K562 (cell line): ENCODE results near the gene RBM20. TPM values are rescaled to one million over a fixed set of nuclear protein-coding genes. Genes with fewer than 3 reads are reported as not detected.

ENCODE experiments used
- ATAC-seq: fragments of 200-7000 bp; cut with Tn5 transposase; 3 replicates; pipeline ENCODE4 v1.9.1; 2020; ENCODE audit warnings: moderate library complexity
- BruUV-seq: library from RNA; stranded (reverse); fragments of 400-500 nt; replicated peaks from 2 replicates; lab custom pipeline; 2021; lab: Mats Ljungman, UMichigan
- CTCF ChIA-PET: fragments of 300-600 bp; formaldehyde crosslinking; extraction: SDS; loops from one replicate; lab custom pipeline; 2021; ENCODE audit warnings: low intra/inter-chr PET ratio; lab: Yijun Ruan, JAX
- POLR2A ChIA-PET: fragments of 300-600, 350-650 bp; sonication (Branson Sonifier 250); formaldehyde crosslinking; extraction: SDS; loops from one replicate; lab custom pipeline; 2021; ENCODE audit warnings: antibody characterized with exemption, inconsistent platforms; lab: Yijun Ruan, JAX
- DNase-seq, 4 experiments: peaks; one replicate each; pipeline versions ENCODE4 v3.0.0 to v3.0.0-alpha.2; 2011 to 2018; ENCODE audit warnings: low spot score in 3 of 4, mixed read lengths in 3 of 4; ENCODE audit errors: extremely low read depth in 1 of 4
- FAIRE-seq: peaks from 2 replicates; lab custom pipeline; 2011; peaks lifted over from hg19 to GRCh38; lab: Jason Lieb, UNC
- H2AFZ ChIP-seq: 2 replicates; pipeline ENCODE4 v1.6.0; 2011; ENCODE audit warnings: low read depth, low read length, control low read depth, inconsistent platforms
- H3K27ac ChIP-seq: fragments of 200-600 bp; 3 replicates; pipeline ENCODE4 v1.8.0; 2011; ENCODE audit warnings: low read depth, mild to moderate bottlenecking, control low read depth, inconsistent platforms, low read length, moderate library complexity, mixed read lengths; ENCODE audit errors: extremely low read depth
- H3K27me3 ChIP-seq, 2 experiments: fragments of 300-600 bp in 1 of 2; 2 replicates in 1 of 2; 3 replicates in 1 of 2; pipeline versions ENCODE4 v1.6.0 to v1.8.0; 2011; ENCODE audit warnings: inconsistent platforms in 2 of 2, low read length in 2 of 2, mild to moderate bottlenecking in 1 of 2, mixed read lengths in 1 of 2, moderate library complexity in 1 of 2; ENCODE audit not compliant: control insufficient read depth in 2 of 2, insufficient read depth in 2 of 2
- H3K36me3 ChIP-seq: fragments of 300-600 bp; 3 replicates; pipeline ENCODE4 v1.8.0; 2011; ENCODE audit warnings: mild to moderate bottlenecking, low read length, inconsistent platforms; ENCODE audit not compliant: control insufficient read depth, insufficient read depth
- H3K4me1 ChIP-seq, 2 experiments: fragments of 200-600 bp in 1 of 2; replicated peaks in 1 of 2; 2 replicates in 1 of 2; 3 replicates in 1 of 2; pipeline versions ENCODE4 v1.5.1 to v1.8.0; 2011; ENCODE audit warnings: inconsistent platforms in 2 of 2, low read length in 2 of 2, mild to moderate bottlenecking in 1 of 2, mixed read lengths in 1 of 2, moderate library complexity in 1 of 2; ENCODE audit not compliant: control insufficient read depth in 2 of 2, insufficient read depth in 2 of 2
- H3K4me2 ChIP-seq: 2 replicates; pipeline ENCODE4 v1.6.1; 2011; ENCODE audit warnings: low read length, control low read depth, inconsistent platforms, mixed read lengths; ENCODE audit not compliant: insufficient read depth
- H3K4me3 ChIP-seq: fragments of 200-600 bp; sonication (generic), shearing (Covaris generic); 2 replicates; pipeline ENCODE4 v1.5.1; 2016; ENCODE audit warnings: control low read depth, inconsistent platforms
- H3K79me2 ChIP-seq: fragments of 200-600 bp; 3 replicates; pipeline ENCODE4 v1.8.0; 2011; ENCODE audit warnings: low read length, inconsistent platforms; ENCODE audit not compliant: control insufficient read depth, insufficient read depth
- H3K9ac ChIP-seq, 2 experiments: 2 replicates each; pipeline versions ENCODE4 v1.6.0 to v1.6.1; 2011; ENCODE audit warnings: low read depth in 2 of 2, low read length in 2 of 2, control low read depth in 1 of 2, inconsistent platforms in 1 of 2, mild to moderate bottlenecking in 1 of 2, mixed read lengths in 1 of 2; ENCODE audit not compliant: insufficient read depth in 1 of 2
- H3K9me1 ChIP-seq: one replicate; pipeline ENCODE4 v1.6.0; 2011; ENCODE audit warnings: inconsistent platforms, mild to moderate bottlenecking, low read length, moderate library complexity; ENCODE audit not compliant: control insufficient read depth, insufficient read depth
- H3K9me3 ChIP-seq: replicated peaks from 2 replicates; pipeline ENCODE4 v1.5.1; 2011; ENCODE audit warnings: low read depth, low read length, inconsistent platforms; ENCODE audit not compliant: control insufficient read depth, insufficient read depth
- H4K20me1 ChIP-seq: replicated peaks from 2 replicates; pipeline ENCODE4 v1.6.1; 2011; ENCODE audit warnings: low read length, inconsistent platforms, mixed read lengths; ENCODE audit not compliant: control insufficient read depth, insufficient read depth
- KLF6 ChIP-seq: fragments of 250-450 bp; sonication (Bioruptor Pico); IDR thresholded peaks from 2 replicates; pipeline ENCODE4 v1.4.0; 2020; ENCODE audit warnings: mild to moderate bottlenecking, moderate library complexity, borderline replicate concordance
- WGBS: fragments of 100-300 bp; shearing (Covaris generic); methylation state at CpG from one replicate; pipeline ENCODE4 v1.1.6; 2016; ENCODE audit warnings: low coverage, mixed read lengths; ENCODE audit not compliant: insufficient coverage; ENCODE audit errors: missing lambda C conversion rate; 5-methylcytosine and 5-hydroxymethylcytosine counted together
- in situ Hi-C: fragments of 300-500 bp; cut with MboI; formaldehyde crosslinking; loops from 4 replicates; pipeline ENCODE4 v1.15.0; 2018; ENCODE audit warnings: inconsistent platforms, mixed read lengths
- intact Hi-C: fragments of 100-400 bp; cut with micrococcal nuclease; formaldehyde crosslinking; loops from 2 replicates; pipeline ENCODE4 v1.14.2; 2022
- polyA plus RNA-seq, 8 experiments: library from polyadenylated mRNA; depleted of rRNA in 4 of 8; stranded (reverse) in 5 of 8; unstranded in 3 of 8; fragments of >200 nt; fragmentation: Nextera tagmentation in 2 of 8; fragmentation: Illumina TruSeq in 1 of 8; extraction: Ambion mirVana in 2 of 8; extraction: Trizol in 1 of 8; gene quantifications; 2 replicates each; pipeline versions ENCODE4 v1.2.1 to v1.2.3, GENCODE V29; 2011 to 2014; ENCODE audit warnings: inconsistent platforms in 1 of 8, missing spikeins in 1 of 8
- total RNA-seq, 7 experiments: library from RNA; depleted of rRNA in 6 of 7; stranded (reverse); fragments of >200 nt in 6 of 7; fragmentation: Illumina TruSeq in 2 of 7; extraction: Trizol in 2 of 7; gene quantifications; 2 replicates each; pipeline versions ENCODE4 v1.2.1 to v1.2.3, GENCODE V29; 2011 to 2021; ENCODE audit warnings: low replicate concordance in 1 of 7
- TF ChIP-seq, protein P1 (sequence below): fragments of 450-650 bp; IDR thresholded peaks from 2 replicates; pipeline ENCODE4 v1.6.1; 2017; ENCODE audit warnings: antibody characterized with exemption

Gene RBM20
- total and polyA plus RNA-seq, 9 of the 15 experiments (the other 6 are each of a cell fraction or from before 2014, with no cell fraction given), result 0.63 to 5.7 (median 3.2) TPM

DNA sequence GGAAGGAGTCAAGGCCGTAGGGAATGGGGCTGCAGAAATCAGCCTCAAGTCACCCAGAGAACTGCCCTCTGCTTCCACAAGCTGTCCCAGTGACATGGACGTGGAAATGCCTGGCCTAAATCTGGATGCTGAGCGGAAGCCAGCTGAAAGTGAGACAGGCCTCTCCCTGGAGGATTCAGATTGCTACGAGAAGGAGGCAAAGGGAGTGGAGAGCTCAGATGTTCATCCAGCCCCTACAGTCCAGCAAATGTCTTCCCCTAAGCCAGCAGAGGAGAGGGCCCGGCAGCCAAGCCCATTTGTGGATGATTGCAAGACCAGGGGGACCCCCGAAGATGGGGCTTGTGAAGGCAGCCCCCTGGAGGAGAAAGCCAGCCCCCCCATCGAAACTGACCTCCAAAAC, 177.4 kb downstream of the RBM20 start:
- POLR2A ChIA-PET, result interaction anchor here (0.6 to 1.3 kb wide), 2 partner anchors 18 to 54 kb away, joined by 3 read pairs; no protein-coding TSS in a partner anchor
- H3K9me3 ChIP-seq, result no peaks in the 10 kb centered on the region
- no peak overlapping the region for H3K4me3 ChIP-seq
- CTCF ChIA-PET, result no interaction called here
- peaks cover 29% of the 10 kb centered on the region; the same call in 2 of the 3 replicates for H3K36me3 ChIP-seq
- H2AFZ ChIP-seq, result no peak overlapping the region
- peak overlapping the region in 1 of 2 experiments; percentile 64; a peak in 1 of 4 replicates for H3K9ac ChIP-seq
- intact Hi-C loops (loop anchor here (5.0 kb wide), 1 partner anchor 71 kb away; no protein-coding TSS in a partner anchor), in situ Hi-C loops (no loop called here)
- H4K20me1 ChIP-seq, result no peaks in the 10 kb centered on the region
- TF ChIP-seq, protein P1, sequence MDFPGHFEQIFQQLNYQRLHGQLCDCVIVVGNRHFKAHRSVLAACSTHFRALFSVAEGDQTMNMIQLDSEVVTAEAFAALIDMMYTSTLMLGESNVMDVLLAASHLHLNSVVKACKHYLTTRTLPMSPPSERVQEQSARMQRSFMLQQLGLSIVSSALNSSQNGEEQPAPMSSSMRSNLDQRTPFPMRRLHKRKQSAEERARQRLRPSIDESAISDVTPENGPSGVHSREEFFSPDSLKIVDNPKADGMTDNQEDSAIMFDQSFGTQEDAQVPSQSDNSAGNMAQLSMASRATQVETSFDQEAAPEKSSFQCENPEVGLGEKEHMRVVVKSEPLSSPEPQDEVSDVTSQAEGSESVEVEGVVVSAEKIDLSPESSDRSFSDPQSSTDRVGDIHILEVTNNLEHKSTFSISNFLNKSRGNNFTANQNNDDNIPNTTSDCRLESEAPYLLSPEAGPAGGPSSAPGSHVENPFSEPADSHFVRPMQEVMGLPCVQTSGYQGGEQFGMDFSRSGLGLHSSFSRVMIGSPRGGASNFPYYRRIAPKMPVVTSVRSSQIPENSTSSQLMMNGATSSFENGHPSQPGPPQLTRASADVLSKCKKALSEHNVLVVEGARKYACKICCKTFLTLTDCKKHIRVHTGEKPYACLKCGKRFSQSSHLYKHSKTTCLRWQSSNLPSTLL, result no peak
- no peak for TF ChIP-seq KLF6 (CRISPR knock-in tag)
- H3K27me3 ChIP-seq, result no peaks in the 10 kb centered on the region
- FAIRE-seq (no peak), DNase-seq (no peak), ATAC-seq (peak; percentile 55)
- no peaks in the 10 kb centered on the region for H3K79me2 ChIP-seq
- H3K9me1 ChIP-seq, result no peaks in the 10 kb centered on the region
- no peak overlapping the region; the same call in 1 of the 2 replicates for H3K4me2 ChIP-seq
- BruUV-seq, result no TSS peak
- H3K27ac ChIP-seq, result no peak overlapping the region
- WGBS, result 70% methylated on average over 5 of the region's 7 CpGs
- H3K4me1 ChIP-seq, result peaks cover 7 to 15% of the 10 kb centered on the region in 2 experiments; a peak in 4 of 5 replicates
